ENCODE results near the gene FGF5.
"Not testable (repeated sequence)": the region's sequence is repeated elsewhere in the genome, so short reads cannot be mapped to it uniquely, and the experiment has no call there.

The FGF5 gene

GRCh38 chr4:80307774-80308465 is 41.5 kb downstream of the FGF5 start:
- Histone ChIP-seq H3K9me3 (ENCODE audit: control insufficient read depth in 2 of 2, low read length in 2 of 2) (no peaks in the 10 kb centered on the region), H3K4me3 (ENCODE audit: low read length in 2 of 2) (no peak overlapping the region), H3K27me3 (ENCODE audit: control insufficient read depth in 2 of 2, insufficient read depth in 2 of 2, low read length in 2 of 2) (peaks cover 0 to 4% of the 10 kb centered on the region in 2 donors), H3K9ac (ENCODE audit: low read depth in 1 of 2, low read length in 2 of 2) (no peak overlapping the region), H3K36me3 (ENCODE audit: control insufficient read depth in 2 of 2, insufficient read depth in 2 of 2, low read length in 2 of 2) (no peaks in the 10 kb centered on the region), H3K27ac (ENCODE audit: low read depth in 2 of 2, low read length in 2 of 2) (no peak overlapping the region), H3K4me1 (ENCODE audit: control insufficient read depth in 2 of 2, insufficient read depth in 2 of 2, low read length in 2 of 2) (no peaks in the 10 kb centered on the region)

DNA sequence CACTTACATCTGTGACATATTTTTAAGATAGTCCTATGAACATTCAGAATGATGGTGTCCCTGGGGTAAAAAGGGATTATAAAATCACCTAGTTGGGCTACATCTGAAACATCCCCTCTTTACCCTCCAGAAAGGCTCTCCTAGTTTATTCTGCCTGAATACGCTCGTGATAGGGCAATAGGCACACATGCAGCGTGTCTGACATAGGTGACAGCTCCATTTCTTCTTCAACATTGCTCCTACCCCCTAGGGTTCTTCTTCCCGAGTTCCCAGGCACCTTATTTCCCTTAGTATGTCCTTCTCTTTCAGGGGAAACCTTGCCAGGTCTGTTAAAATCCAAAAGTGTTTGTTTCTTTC is 42.0 kb downstream of the FGF5 start:
- no peaks in the 10 kb centered on the region for H3K4me1 ChIP-seq (ENCODE audit: control insufficient read depth in 2 of 2, insufficient read depth in 2 of 2, low read length in 2 of 2)
- no peak overlapping the region for H3K9ac ChIP-seq (ENCODE audit: low read depth in 1 of 2, low read length in 2 of 2)
- H3K9me3 ChIP-seq (ENCODE audit: control insufficient read depth in 2 of 2, low read length in 2 of 2) = no peaks in the 10 kb centered on the region
- H3K4me3 ChIP-seq (ENCODE audit: low read length in 2 of 2) = no peak overlapping the region
- H3K36me3 ChIP-seq (ENCODE audit: control insufficient read depth in 2 of 2, insufficient read depth in 2 of 2, low read length in 2 of 2) = no peaks in the 10 kb centered on the region
- H3K27me3 ChIP-seq (ENCODE audit: control insufficient read depth in 2 of 2, insufficient read depth in 2 of 2, low read length in 2 of 2) = peaks cover 0 to 4% of the 10 kb centered on the region in 2 donors
- no peak overlapping the region for H3K27ac ChIP-seq (ENCODE audit: low read depth in 2 of 2, low read length in 2 of 2)

- Histone ChIP-seq H3K9me3 (ENCODE audit: control insufficient read depth in 2 of 2, low read length in 2 of 2) (no peaks in the 10 kb centered on the region), H3K4me3 (ENCODE audit: low read length in 2 of 2) (no peak overlapping the region), H3K4me1 (ENCODE audit: control insufficient read depth in 2 of 2, insufficient read depth in 2 of 2, low read length in 2 of 2) (no peaks in the 10 kb centered on the region), H3K9ac (ENCODE audit: low read depth in 1 of 2, low read length in 2 of 2) (no peak overlapping the region), H3K27ac (ENCODE audit: low read depth in 2 of 2, low read length in 2 of 2) (no peak overlapping the region), H3K36me3 (ENCODE audit: control insufficient read depth in 2 of 2, insufficient read depth in 2 of 2, low read length in 2 of 2) (no peaks in the 10 kb centered on the region), H3K27me3 (ENCODE audit: control insufficient read depth in 2 of 2, insufficient read depth in 2 of 2, low read length in 2 of 2) (peaks cover 0 to 4% of the 10 kb centered on the region in 2 donors)
These were observed 43.0 kb downstream of the FGF5 start for GRCh38 chr4:80309294-80310004.

- H3K4me1 ChIP-seq (ENCODE audit: control insufficient read depth in 2 of 2, insufficient read depth in 2 of 2, low read length in 2 of 2) = no peaks in the 10 kb centered on the region
- no peak overlapping the region for H3K9ac ChIP-seq (ENCODE audit: low read depth in 1 of 2, low read length in 2 of 2)
- H3K27me3 ChIP-seq (ENCODE audit: control insufficient read depth in 2 of 2, insufficient read depth in 2 of 2, low read length in 2 of 2) = peaks cover 0 to 4% of the 10 kb centered on the region in 2 donors
- no peak overlapping the region for H3K27ac ChIP-seq (ENCODE audit: low read depth in 2 of 2, low read length in 2 of 2)
- no peaks in the 10 kb centered on the region for H3K36me3 ChIP-seq (ENCODE audit: control insufficient read depth in 2 of 2, insufficient read depth in 2 of 2, low read length in 2 of 2)
- H3K9me3 ChIP-seq (ENCODE audit: control insufficient read depth in 2 of 2, low read length in 2 of 2) = no peaks in the 10 kb centered on the region
- H3K4me3 ChIP-seq (ENCODE audit: low read length in 2 of 2) = no peak overlapping the region
These were observed 44.7 kb downstream of the FGF5 start for GRCh38 chr4:80311130-80311529.

GRCh38 chr4:80312124-80312523 is 45.7 kb downstream of the FGF5 start:
- Histone ChIP-seq H3K27me3 (ENCODE audit: control insufficient read depth in 2 of 2, insufficient read depth in 2 of 2, low read length in 2 of 2) (peaks cover 0 to 4% of the 10 kb centered on the region in 2 donors), H3K36me3 (ENCODE audit: control insufficient read depth in 2 of 2, insufficient read depth in 2 of 2, low read length in 2 of 2) (no peaks in the 10 kb centered on the region), H3K4me1 (ENCODE audit: control insufficient read depth in 2 of 2, insufficient read depth in 2 of 2, low read length in 2 of 2) (no peaks in the 10 kb centered on the region), H3K27ac (ENCODE audit: low read depth in 2 of 2, low read length in 2 of 2) (no peak overlapping the region), H3K9ac (ENCODE audit: low read depth in 1 of 2, low read length in 2 of 2) (no peak overlapping the region), H3K4me3 (ENCODE audit: low read length in 2 of 2) (no peak overlapping the region), H3K9me3 (ENCODE audit: control insufficient read depth in 2 of 2, low read length in 2 of 2) (no peaks in the 10 kb centered on the region)

DNA sequence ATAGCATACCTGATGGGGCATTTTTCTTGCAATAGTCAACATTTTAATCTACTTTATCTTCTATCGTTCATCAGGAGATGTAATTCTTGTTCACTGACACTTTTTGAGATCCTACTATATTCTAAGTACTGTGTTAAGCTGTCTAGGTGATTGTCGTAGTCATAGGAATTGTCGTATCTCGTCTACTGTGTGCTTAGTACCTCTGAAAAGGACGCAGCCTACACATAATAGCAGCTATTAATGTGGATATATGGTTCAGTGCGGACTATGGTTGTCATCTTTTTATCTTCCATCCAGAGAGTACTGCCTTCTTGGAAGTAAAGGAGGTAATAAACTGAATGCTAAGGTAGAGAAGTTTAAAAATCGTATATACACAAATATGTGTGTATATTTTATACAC is 47.2 kb downstream of the FGF5 start:
- H3K9me3 ChIP-seq (ENCODE audit: control insufficient read depth in 2 of 2, low read length in 2 of 2) = no peaks in the 10 kb centered on the region
- no peak overlapping the region for H3K27ac ChIP-seq (ENCODE audit: low read depth in 2 of 2, low read length in 2 of 2)
- no peaks in the 10 kb centered on the region for H3K4me1 ChIP-seq (ENCODE audit: control insufficient read depth in 2 of 2, insufficient read depth in 2 of 2, low read length in 2 of 2)
- H3K9ac ChIP-seq (ENCODE audit: low read depth in 1 of 2, low read length in 2 of 2) = no peak overlapping the region
- H3K27me3 ChIP-seq (ENCODE audit: control insufficient read depth in 2 of 2, insufficient read depth in 2 of 2, low read length in 2 of 2) = no peaks in the 10 kb centered on the region
- H3K4me3 ChIP-seq (ENCODE audit: low read length in 2 of 2) = no peak overlapping the region
- H3K36me3 ChIP-seq (ENCODE audit: control insufficient read depth in 2 of 2, insufficient read depth in 2 of 2, low read length in 2 of 2) = no peaks in the 10 kb centered on the region

DNA sequence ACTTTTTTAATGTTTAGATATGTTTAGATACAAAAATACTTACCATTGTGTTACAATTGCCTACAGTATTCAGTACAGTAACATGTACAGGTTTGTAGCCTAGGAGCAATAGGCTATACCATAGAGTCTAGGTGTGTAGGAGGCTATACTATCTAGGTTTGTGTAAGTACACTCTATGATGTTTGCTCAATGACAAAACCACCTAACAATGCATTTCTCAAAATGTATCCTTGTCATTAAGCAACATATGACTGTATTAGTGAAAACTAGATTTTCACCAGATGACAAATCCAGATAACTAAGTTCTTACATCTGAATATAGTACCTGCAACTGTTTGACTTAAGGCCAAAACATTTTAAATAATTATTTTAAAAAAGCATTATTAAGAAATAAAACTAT is 49.4 kb downstream of the FGF5 start:
- not testable (repeated sequence) for H3K4me3 ChIP-seq (ENCODE audit: low read length in 2 of 2); H3K27ac ChIP-seq (ENCODE audit: low read depth in 2 of 2, low read length in 2 of 2); H3K36me3 ChIP-seq (ENCODE audit: control insufficient read depth in 2 of 2, insufficient read depth in 2 of 2, low read length in 2 of 2); H3K4me1 ChIP-seq (ENCODE audit: control insufficient read depth in 2 of 2, insufficient read depth in 2 of 2, low read length in 2 of 2); H3K27me3 ChIP-seq (ENCODE audit: control insufficient read depth in 2 of 2, insufficient read depth in 2 of 2, low read length in 2 of 2); H3K9ac ChIP-seq (ENCODE audit: low read depth in 1 of 2, low read length in 2 of 2); H3K9me3 ChIP-seq (ENCODE audit: control insufficient read depth in 2 of 2, low read length in 2 of 2)

DNA sequence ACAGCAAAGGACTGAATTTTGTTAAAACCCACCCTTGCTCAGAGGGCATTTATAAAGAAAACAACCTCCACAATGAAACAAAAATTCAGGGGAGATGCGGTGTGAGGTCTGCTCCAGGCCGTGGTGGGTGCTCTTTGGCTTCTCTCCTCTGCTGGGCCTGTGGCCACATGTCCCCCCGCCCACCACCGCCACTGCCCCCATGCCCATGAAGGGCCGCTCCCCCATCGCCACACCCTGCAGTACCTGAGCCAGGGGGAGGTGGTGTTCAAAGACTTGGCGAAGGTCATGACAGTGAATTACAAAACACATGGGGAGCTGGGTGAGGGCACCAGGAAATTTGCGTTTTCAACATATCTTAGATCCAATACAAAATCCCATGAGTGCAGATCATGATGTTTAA is 54.9 kb downstream of the FGF5 start:
- no peak overlapping the region for H3K27ac ChIP-seq (ENCODE audit: low read depth in 2 of 2, low read length in 2 of 2)
- H3K4me1 ChIP-seq (ENCODE audit: control insufficient read depth in 2 of 2, insufficient read depth in 2 of 2, low read length in 2 of 2) = no peaks in the 10 kb centered on the region
- H3K27me3 ChIP-seq (ENCODE audit: control insufficient read depth in 2 of 2, insufficient read depth in 2 of 2, low read length in 2 of 2) = no peaks in the 10 kb centered on the region
- no peaks in the 10 kb centered on the region for H3K9me3 ChIP-seq (ENCODE audit: control insufficient read depth in 2 of 2, low read length in 2 of 2)
- H3K36me3 ChIP-seq (ENCODE audit: control insufficient read depth in 2 of 2, insufficient read depth in 2 of 2, low read length in 2 of 2) = no peaks in the 10 kb centered on the region
- no peak overlapping the region for H3K4me3 ChIP-seq (ENCODE audit: low read length in 2 of 2)
- H3K9ac ChIP-seq (ENCODE audit: low read depth in 1 of 2, low read length in 2 of 2) = no peak overlapping the region

DNA sequence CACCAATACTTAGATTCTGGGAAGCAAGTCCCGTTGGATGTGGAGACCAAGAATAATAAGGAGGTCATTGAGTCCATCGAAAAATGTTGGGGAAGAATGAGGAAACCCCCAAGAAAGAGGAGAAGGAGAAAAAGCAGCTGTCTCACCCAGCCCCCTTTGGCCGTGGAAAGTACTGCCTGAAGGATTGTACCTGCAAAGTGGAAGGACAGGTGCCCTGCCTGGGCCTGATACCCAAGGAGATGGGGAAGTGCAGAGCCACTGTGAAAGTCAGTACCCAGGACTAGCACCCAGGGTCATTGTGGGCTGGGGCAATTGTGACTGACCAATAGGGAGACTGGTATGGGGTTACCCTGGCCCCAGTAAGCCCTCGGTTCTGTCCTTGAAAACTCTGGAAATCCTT is 55.3 kb downstream of the FGF5 start:
- Histone ChIP-seq H3K4me3 (ENCODE audit: low read length in 2 of 2) (no peak overlapping the region), H3K9me3 (ENCODE audit: control insufficient read depth in 2 of 2, low read length in 2 of 2) (no peaks in the 10 kb centered on the region), H3K36me3 (ENCODE audit: control insufficient read depth in 2 of 2, insufficient read depth in 2 of 2, low read length in 2 of 2) (no peaks in the 10 kb centered on the region), H3K27me3 (ENCODE audit: control insufficient read depth in 2 of 2, insufficient read depth in 2 of 2, low read length in 2 of 2) (no peaks in the 10 kb centered on the region), H3K4me1 (ENCODE audit: control insufficient read depth in 2 of 2, insufficient read depth in 2 of 2, low read length in 2 of 2) (no peaks in the 10 kb centered on the region), H3K9ac (ENCODE audit: low read depth in 1 of 2, low read length in 2 of 2) (no peak overlapping the region), H3K27ac (ENCODE audit: low read depth in 2 of 2, low read length in 2 of 2) (no peak overlapping the region)

GRCh38 chr4:80322716-80323115 is 56.3 kb downstream of the FGF5 start:
- Histone ChIP-seq H3K36me3 (ENCODE audit: control insufficient read depth in 2 of 2, insufficient read depth in 2 of 2, low read length in 2 of 2) (no peaks in the 10 kb centered on the region), H3K9me3 (ENCODE audit: control insufficient read depth in 2 of 2, low read length in 2 of 2) (no peaks in the 10 kb centered on the region), H3K4me3 (ENCODE audit: low read length in 2 of 2) (no peak overlapping the region), H3K9ac (ENCODE audit: low read depth in 1 of 2, low read length in 2 of 2) (no peak overlapping the region), H3K27me3 (ENCODE audit: control insufficient read depth in 2 of 2, insufficient read depth in 2 of 2, low read length in 2 of 2) (no peaks in the 10 kb centered on the region), H3K4me1 (ENCODE audit: control insufficient read depth in 2 of 2, insufficient read depth in 2 of 2, low read length in 2 of 2) (no peaks in the 10 kb centered on the region), H3K27ac (ENCODE audit: low read depth in 2 of 2, low read length in 2 of 2) (no peak overlapping the region)
